Mammary epithelial cell (primary cell): ENCODE measurements around the gene COL27A1.

ENCODE experiments used
- CTCF ChIP-seq, 2 donors: IDR thresholded peaks in 1 of 2; conservative IDR thresholded peaks in 1 of 2; 2 replicates each; pipeline ENCODE4 v1.5.1; 2011 to 2012; ENCODE audit warnings: inconsistent platforms in 2 of 2, low read length in 2 of 2, mild to moderate bottlenecking in 2 of 2, control low read depth in 1 of 2, low read depth in 1 of 2; ENCODE audit not compliant: insufficient read depth in 1 of 2; ENCODE audit errors: extremely low read depth in 1 of 2
- EZH2 ChIP-seq: IDR thresholded peaks from 2 replicates; pipeline ENCODE4 v1.6.1; 2012; ENCODE audit warnings: low read length, inconsistent platforms, borderline replicate concordance

GRCh38 chr9:114344692-114345091 lies 189.4 kb downstream of the COL27A1 start:
- TF ChIP-seq EZH2 (no peak), CTCF (conservative IDR thresholded peaks at IDR 0.05 in 1 of 2, IDR thresholded peaks at IDR 0.05 in 1 of 2; ENCODE audit: extremely low read depth in 1 of 2, insufficient read depth in 1 of 2, low read depth in 1 of 2, low read length in 2 of 2) (no peak)
